ENCODE measurements around the gene TMIE. TPM values are rescaled to one million over a fixed set of nuclear protein-coding genes. Genes with fewer than 3 reads are reported as not detected.

The TMIE gene
- total and polyA plus RNA-seq, 2 of the 8 experiments (the other 6 are each of a cell fraction or from before 2014, with no cell fraction given): 0.45 to 0.67 TPM

DNA sequence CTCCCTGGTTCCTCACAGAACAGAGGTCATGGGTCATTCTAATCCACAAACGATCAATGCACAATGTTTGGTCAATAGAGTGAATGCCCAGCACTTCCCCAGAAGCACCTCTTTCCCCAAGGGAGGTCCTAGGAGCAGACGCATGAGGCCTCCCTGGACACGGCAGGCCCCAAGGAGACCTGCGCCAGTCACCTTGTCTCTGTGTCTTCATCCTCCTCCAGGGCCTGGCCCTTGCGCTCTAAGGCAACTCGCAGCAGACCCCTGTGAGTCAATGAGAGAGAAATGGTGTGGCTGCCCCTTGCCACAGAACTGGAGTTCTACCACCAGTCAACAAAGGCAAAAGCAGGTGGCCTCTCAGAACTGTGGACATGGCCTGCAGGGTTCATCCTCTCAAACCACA is 25.8 kb upstream of the TMIE start:
- no peaks in the 10 kb centered on the region for H3K27me3 ChIP-seq (replicated peaks in 1 of 4; ENCODE audit: control insufficient read depth in 3 of 4, extremely low read depth in 1 of 4, insufficient read depth in 3 of 4, low read length in 3 of 4)
- H3K9ac ChIP-seq (replicated peaks in 1 of 4; ENCODE audit: extremely low read depth in 1 of 4, low read depth in 3 of 4, low read length in 3 of 4): no peak overlapping the region
- H2AFZ ChIP-seq (ENCODE audit: low read length): no peak overlapping the region
- no peak overlapping the region for H2BK12ac ChIP-seq (ENCODE audit: low read depth, low read length)
- H4K91ac ChIP-seq (replicated peaks; ENCODE audit: insufficient read length, low read length): no peak overlapping the region
- no peaks in the 10 kb centered on the region; a peak in 1 of 7 replicates for H3K4me1 ChIP-seq (replicated peaks in 1 of 4; ENCODE audit: control insufficient read depth in 3 of 4, insufficient read depth in 4 of 4, low read length in 3 of 4)
- no peak overlapping the region for H3K18ac ChIP-seq (ENCODE audit: extremely low read depth, low read length)
- TF ChIP-seq EP300 (IDR thresholded peaks at IDR 0.05; ENCODE audit: borderline replicate concordance in 1 of 2, low read depth in 2 of 2, low read length in 2 of 2) (no peak), RNF2 (IDR thresholded peaks at IDR 0.05; ENCODE audit: borderline replicate concordance, low read depth, low read length, missing control alignments, poor library complexity, severe bottlenecking) (no peak), KDM4A (IDR thresholded peaks at IDR 0.05; ENCODE audit: low read depth, low read length, severe bottlenecking) (no peak), ASH2L (IDR thresholded peaks at IDR 0.05; ENCODE audit: low read length) (no peak), GABPA (IDR thresholded peaks at IDR 0.05; ENCODE audit: borderline replicate concordance, insufficient read depth, low read length) (no peak), CEBPB (IDR thresholded peaks at IDR 0.05; ENCODE audit: low read depth, low read length) (no peak), KDM1A (IDR thresholded peaks at IDR 0.05; ENCODE audit: borderline replicate concordance, low read length) (no peak), POU5F1 (IDR thresholded peaks at IDR 0.05; ENCODE audit: low read depth, low read length) (no peak), TEAD4 (IDR thresholded peaks at IDR 0.05; ENCODE audit: low read depth, low read length) (no peak), SUZ12 (IDR thresholded peaks at IDR 0.05; ENCODE audit: low read length) (no peak)
- H3K9me3 ChIP-seq (ENCODE audit: insufficient read depth in 2 of 2, low read depth in 1 of 2, low read length in 1 of 2): no peaks in the 10 kb centered on the region
- H3K27ac ChIP-seq (ENCODE audit: low read depth, low read length): no peak overlapping the region
- no peak overlapping the region for H2AK5ac ChIP-seq (ENCODE audit: low read depth, low read length)
- no peak for DNase-seq (ENCODE audit: low read depth in 1 of 2, low spot score in 2 of 2)
- FAIRE-seq: no peak
- no peak overlapping the region for H3K4me2 ChIP-seq (ENCODE audit: insufficient read depth in 1 of 2, low read depth in 2 of 2, low read length in 2 of 2)
- no peak overlapping the region for H3K56ac ChIP-seq (replicated peaks; ENCODE audit: insufficient read length, low read depth, low read length)
- H3K23ac ChIP-seq (ENCODE audit: insufficient read length): no peak overlapping the region
- H2BK120ac ChIP-seq (replicated peaks; ENCODE audit: low read depth, low read length): no peak overlapping the region
- H3K4me3 ChIP-seq (ENCODE audit: extremely low read depth in 1 of 4, insufficient read depth in 2 of 4, low read depth in 3 of 4, low read length in 4 of 4): no peak overlapping the region
- no peak overlapping the region for H3K14ac ChIP-seq (ENCODE audit: insufficient read length)
- H2BK20ac ChIP-seq (ENCODE audit: low read length): no peak overlapping the region
- ChIA-PET POLR2A (ENCODE audit: partially characterized antibody) (interaction anchor here (1.4 to 2.7 kb wide), 2 partner anchors 18 to 89 kb away, joined by 6 to 7 read pairs; partner anchors contain the start of gene ALS2CL), CTCF (ENCODE audit: partially characterized antibody) (interaction anchor here (0.6 to 4.2 kb wide), 10 partner anchors 9 to 282 kb away, joined by 3 to 32 read pairs (median 4); partner anchors contain the start of gene ALS2CL)
- no peaks in the 10 kb centered on the region for H3K23me2 ChIP-seq (ENCODE audit: low read depth, low read length)
- no peaks in the 10 kb centered on the region for H3K79me2 ChIP-seq (ENCODE audit: control insufficient read depth in 1 of 2, insufficient read depth in 2 of 2, low read length in 2 of 2)
- H4K5ac ChIP-seq (ENCODE audit: insufficient read length, low read depth, low read length): no peak overlapping the region
- H3K36me3 ChIP-seq (ENCODE audit: control insufficient read depth in 2 of 4, insufficient read depth in 4 of 4, low read length in 3 of 4): no peaks in the 10 kb centered on the region
- peaks cover 0 to 1% of the 10 kb centered on the region in 2 experiments for H4K20me1 ChIP-seq (replicated peaks in 1 of 2; ENCODE audit: control insufficient read depth in 1 of 2, insufficient read depth in 2 of 2, low read length in 2 of 2)
- H3K79me1 ChIP-seq (ENCODE audit: low read depth, low read length): no peaks in the 10 kb centered on the region
- H4K8ac ChIP-seq (ENCODE audit: extremely low read depth, insufficient read depth, low read length): no peak overlapping the region
- 87% methylated on average over 6 of the region's 6 CpGs; no CpG with 5 or more reads in 1 of the 2 experiments for WGBS, 2 experiments (ENCODE audit: extremely low coverage in 1 of 2, insufficient coverage in 1 of 2, insufficient read length in 1 of 2, insufficient replicate concordance in 2 of 2, low coverage in 1 of 2, low lambda C conversion rate in 2 of 2, missing lambda C conversion rate in 1 of 2)
- H2BK15ac ChIP-seq (ENCODE audit: low read length): no peak overlapping the region
- H2BK5ac ChIP-seq (ENCODE audit: low read depth, low read length): no peak overlapping the region
- H3K4ac ChIP-seq (replicated peaks; ENCODE audit: insufficient read length, low read depth, low read length): no peak overlapping the region
